Endothelial cell of umbilical vein (primary cell): ENCODE data around the gene PKP4. TPM values are rescaled to one million over a fixed set of nuclear protein-coding genes. Genes with fewer than 3 reads are reported as not detected.

Experiments used
- BruUV-seq: library from RNA; stranded (reverse); fragments of 400-500 nt; replicated peaks from 2 replicates; lab custom pipeline; 2021; lab: Mats Ljungman, UMichigan
- CTCF ChIA-PET: fragments of 300-600, 350-600 bp; sonication (Branson Sonifier 250); formaldehyde crosslinking; loops from one replicate; lab custom pipeline; 2021; ENCODE audit warnings: antibody characterized with exemption, inconsistent platforms; lab: Charles Lee
- POLR2A ChIA-PET: fragments of 300-600, 350-600 bp; sonication (Branson Sonifier 250); formaldehyde crosslinking; loops from one replicate; lab custom pipeline; 2021; ENCODE audit warnings: antibody characterized with exemption, inconsistent platforms; lab: Charles Lee
- DNase-seq: peaks from one replicate; pipeline ENCODE4 v3.0.0-alpha.2; 2011; ENCODE audit warnings: low read depth, low spot score
- FAIRE-seq: peaks from 2 replicates; lab custom pipeline; 2011; peaks lifted over from hg19 to GRCh38; lab: Jason Lieb, UNC
- H2AFZ ChIP-seq: 2 replicates; pipeline ENCODE4 v1.6.0; 2012; ENCODE audit warnings: low read depth, low read length, control low read depth, inconsistent platforms
- H3K27ac ChIP-seq: 2 replicates; pipeline ENCODE4 v1.5.1; 2011; ENCODE audit warnings: low read depth, mild to moderate bottlenecking, control low read depth, low read length, moderate library complexity; ENCODE audit not compliant: insufficient read depth
- H3K27me3 ChIP-seq, 2 experiments: 2 replicates each; pipeline versions ENCODE4 v1.6.0 to v1.6.1; 2011; ENCODE audit warnings: low read length in 2 of 2, mixed read lengths in 1 of 2; ENCODE audit not compliant: control insufficient read depth in 2 of 2, insufficient read depth in 2 of 2
- H3K36me3 ChIP-seq, 2 experiments: 2 replicates in 1 of 2; 3 replicates in 1 of 2; pipeline ENCODE4 v1.5.1; 2011; ENCODE audit warnings: low read length in 2 of 2, mild to moderate bottlenecking in 1 of 2, moderate library complexity in 1 of 2; ENCODE audit not compliant: control insufficient read depth in 2 of 2, insufficient read depth in 2 of 2; ENCODE audit errors: extremely low read depth in 1 of 2
- H3K4me1 ChIP-seq: 3 replicates; pipeline ENCODE4 v1.5.1; 2011; ENCODE audit warnings: mild to moderate bottlenecking, low read length; ENCODE audit not compliant: control insufficient read depth, insufficient read depth; ENCODE audit errors: extremely low read depth
- H3K4me2 ChIP-seq: 2 replicates; pipeline ENCODE4 v1.6.1; 2011; ENCODE audit warnings: low read length, control low read depth, mixed read lengths; ENCODE audit not compliant: insufficient read depth
- H3K4me3 ChIP-seq, 3 experiments: fragments of 200-600 bp in 1 of 3; sonication (generic), shearing (Covaris generic) in 1 of 3; replicated peaks in 1 of 3; 2 replicates each; pipeline ENCODE4 v1.5.1; 2011 to 2016; ENCODE audit warnings: control low read depth in 3 of 3, low read length in 3 of 3, mild to moderate bottlenecking in 2 of 3, inconsistent platforms in 1 of 3, low read depth in 1 of 3, moderate library complexity in 1 of 3; ENCODE audit not compliant: insufficient read depth in 1 of 3
- H3K79me2 ChIP-seq: 2 replicates; pipeline ENCODE4 v1.6.0; 2012; ENCODE audit warnings: low read length, inconsistent platforms; ENCODE audit not compliant: control insufficient read depth, insufficient read depth
- H3K9ac ChIP-seq: replicated peaks from 2 replicates; pipeline ENCODE3; 2011; ENCODE audit warnings: low read length, control low read depth; ENCODE audit not compliant: insufficient read depth; ENCODE audit errors: extremely low read depth
- H3K9me1 ChIP-seq: replicated peaks from 3 replicates; pipeline ENCODE4 v1.6.0; 2011; ENCODE audit warnings: mild to moderate bottlenecking, low read length; ENCODE audit not compliant: control insufficient read depth, insufficient read depth; ENCODE audit errors: extremely low read depth
- H3K9me3 ChIP-seq: replicated peaks from 2 replicates; pipeline ENCODE4 v1.5.1; 2012; ENCODE audit warnings: low read length, inconsistent platforms; ENCODE audit not compliant: control insufficient read depth, insufficient read depth
- H4K20me1 ChIP-seq: replicated peaks from 2 replicates; pipeline ENCODE3; 2011; ENCODE audit warnings: mild to moderate bottlenecking, low read length; ENCODE audit not compliant: control insufficient read depth, insufficient read depth; ENCODE audit errors: extremely low read depth
- EZH2 ChIP-seq: IDR thresholded peaks from 2 replicates; pipeline ENCODE4 v1.6.1; 2012; ENCODE audit warnings: borderline replicate concordance, low read depth, mild to moderate bottlenecking, moderate library complexity, low read length, inconsistent platforms; ENCODE audit not compliant: severe bottlenecking
- FOS ChIP-seq: IDR thresholded peaks from 2 replicates; pipeline ENCODE4 v1.6.1; 2011; ENCODE audit warnings: mild to moderate bottlenecking, low read length, moderate library complexity, borderline replicate concordance; ENCODE audit not compliant: insufficient read depth
- GATA2 ChIP-seq: IDR thresholded peaks from 2 replicates; pipeline ENCODE4 v1.7.0; 2011; ENCODE audit warnings: low read depth, mild to moderate bottlenecking, moderate library complexity, mixed read lengths, low read length; ENCODE audit not compliant: insufficient read length, insufficient read depth
- JUN ChIP-seq: IDR thresholded peaks from 2 replicates; pipeline ENCODE4 v1.6.1; 2011; ENCODE audit warnings: borderline replicate concordance, low read depth; ENCODE audit not compliant: insufficient read length, insufficient read depth
- MYC ChIP-seq: IDR thresholded peaks from one replicate; pipeline ENCODE4 v1.6.1; 2011; ENCODE audit warnings: mild to moderate bottlenecking, low read depth, low read length
- POLR2A ChIP-seq: IDR thresholded peaks from 2 replicates; pipeline ENCODE4 v1.6.1; 2012; ENCODE audit warnings: low read depth, mild to moderate bottlenecking, control low read depth, low read length
- POLR2AphosphoS5 ChIP-seq: IDR thresholded peaks from 2 replicates; pipeline ENCODE4 v1.6.1; 2012; ENCODE audit warnings: low read depth, mild to moderate bottlenecking, control low read depth, low read length, moderate library complexity; ENCODE audit not compliant: insufficient read depth
- dilution Hi-C: fragments of 300-500 bp; cut with MboI; formaldehyde crosslinking; loops from one replicate; pipeline ENCODE4 v1.15.0; 2019; ENCODE audit warnings: low sequenced_read_pairs; ENCODE audit not compliant: extremely low pct_ligation_motif_present
- intact Hi-C: fragments of 100-400 bp; cut with micrococcal nuclease; formaldehyde crosslinking; loops from one replicate; pipeline ENCODE4 v1.10.0; 2022
- polyA plus RNA-seq, 4 experiments: library from polyadenylated mRNA; depleted of rRNA in 3 of 4; stranded (reverse) in 3 of 4; unstranded in 1 of 4; fragments of >200 nt; gene quantifications; 2 replicates each; pipeline versions ENCODE4 v1.2.1 to v1.2.3, GENCODE V29; 2011 to 2012; ENCODE audit warnings: missing spikeins in 1 of 4
- total RNA-seq: library from RNA; stranded (reverse); gene quantifications from 2 replicates; pipeline ENCODE4 v1.2.3, GENCODE V29; 2021
- TF ChIP-seq, protein P1 (sequence below), 2 donors: IDR thresholded peaks; 1 replicate in 1 of 2; 2 replicates in 1 of 2; pipeline ENCODE4 v1.5.1; 2011; ENCODE audit warnings: low read length in 2 of 2, mild to moderate bottlenecking in 2 of 2, moderate library complexity in 2 of 2, control low read depth in 1 of 2, inconsistent platforms in 1 of 2, low read depth in 1 of 2; ENCODE audit not compliant: insufficient read depth in 1 of 2; ENCODE audit errors: extremely low read depth in 1 of 2
- TF ChIP-seq, protein P2 (sequence below): IDR thresholded peaks from 2 replicates; pipeline ENCODE4 v1.6.1; 2011; ENCODE audit not compliant: insufficient read depth, insufficient read length

PKP4 gene
- total and polyA plus RNA-seq, 2 donors (not counting 3 experiments of a cell fraction or from before 2014, with no cell fraction given) = 35.4 to 68.5 TPM

DNA sequence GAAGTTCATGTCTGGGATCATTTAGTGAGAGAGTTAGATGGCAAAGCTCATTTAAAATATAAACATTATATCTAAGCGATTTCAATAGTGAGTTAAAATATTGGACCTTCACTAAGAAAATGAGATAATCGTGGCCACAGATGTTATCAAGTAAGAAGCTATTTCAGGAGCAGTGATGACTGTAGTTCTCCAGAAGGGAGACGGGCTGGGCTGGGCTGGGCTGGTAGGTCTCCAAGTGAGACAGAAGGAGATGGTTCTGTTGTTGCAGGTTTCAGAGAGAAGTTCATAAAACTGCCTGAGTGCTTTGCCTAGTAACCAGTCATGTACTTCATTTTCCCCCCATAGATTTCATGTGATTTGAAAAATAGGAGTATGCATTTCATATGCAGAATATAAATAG lies 208.2 kb downstream of the PKP4 start:
- no peak overlapping the region for H3K4me3 ChIP-seq
- ChIA-PET CTCF (no interaction called here), POLR2A (no interaction called here)
- DNase-seq (no peak), FAIRE-seq (no peak)
- H3K79me2 ChIP-seq = no peaks in the 10 kb centered on the region
- H3K9me3 ChIP-seq = no peaks in the 10 kb centered on the region
- dilution Hi-C loops (no loop called here), intact Hi-C loops (no loop called here)
- H2AFZ ChIP-seq = no peak overlapping the region
- H4K20me1 ChIP-seq = no peaks in the 10 kb centered on the region
- peaks cover 3 to 21% of the 10 kb centered on the region in 2 experiments for H3K36me3 ChIP-seq
- peaks cover 34% of the 10 kb centered on the region for H3K4me1 ChIP-seq
- H3K9ac ChIP-seq = no peak overlapping the region
- H3K4me2 ChIP-seq = no peak overlapping the region
- no TSS peak for BruUV-seq
- no peak overlapping the region for H3K27ac ChIP-seq
- no peaks in the 10 kb centered on the region for H3K9me1 ChIP-seq
- TF ChIP-seq GATA2 (peak; percentile 15), EZH2 (no peak), POLR2AphosphoS5 (no peak), POLR2A (no peak)
- no peaks in the 10 kb centered on the region for H3K27me3 ChIP-seq

DNA sequence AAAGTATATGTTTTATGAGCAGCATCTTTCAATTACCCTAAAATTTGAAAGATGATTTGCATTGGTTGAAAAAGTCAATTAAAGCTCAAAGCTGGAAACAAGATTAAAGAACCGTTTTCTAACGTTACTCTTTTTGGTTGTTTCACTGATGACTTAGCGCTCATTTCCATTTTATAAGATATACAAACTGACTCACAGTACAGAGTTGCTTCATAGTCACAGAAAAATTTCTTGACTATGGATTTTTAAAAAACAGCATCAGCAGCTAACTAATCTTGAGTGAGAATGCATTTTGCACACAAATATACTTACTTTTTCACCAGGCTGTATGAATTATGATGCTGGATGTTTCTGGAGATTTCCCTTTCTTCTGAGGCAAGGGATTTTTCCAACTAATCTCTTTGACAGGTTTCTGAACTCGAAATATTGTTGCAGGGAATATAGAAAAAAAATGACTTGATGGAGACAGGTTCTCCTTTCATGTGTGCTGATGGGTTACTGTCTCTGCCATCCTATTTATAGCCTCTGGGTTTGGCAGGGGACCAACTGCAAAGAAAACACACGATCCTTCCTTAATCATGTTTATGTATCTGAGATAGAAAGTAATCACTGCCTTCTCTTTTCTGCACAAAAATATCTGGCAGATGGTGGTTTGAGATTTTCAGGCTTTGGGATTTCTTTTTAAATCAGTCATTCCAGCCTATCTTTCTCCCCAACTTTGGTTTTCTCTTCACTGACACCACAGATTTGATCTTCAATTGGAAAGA lies 209.0 kb downstream of the PKP4 start:
- POLR2A ChIA-PET = no interaction called here
- H3K4me3 ChIP-seq = no peak overlapping the region
- H4K20me1 ChIP-seq = no peaks in the 10 kb centered on the region
- CTCF ChIA-PET = interaction anchor here (1.0 to 3.1 kb wide), 5 partner anchors 10 to 80 kb away, joined by 3 to 13 read pairs (median 6); no protein-coding TSS in a partner anchor
- BruUV-seq = no TSS peak
- H3K4me1 ChIP-seq = peaks cover 34% of the 10 kb centered on the region
- H3K9me3 ChIP-seq = no peaks in the 10 kb centered on the region
- no peak for TF ChIP-seq POLR2A
- TF ChIP-seq FOS = no peak
- TF ChIP-seq JUN = no peak
- TF ChIP-seq EZH2 = no peak
- TF ChIP-seq, protein P1, sequence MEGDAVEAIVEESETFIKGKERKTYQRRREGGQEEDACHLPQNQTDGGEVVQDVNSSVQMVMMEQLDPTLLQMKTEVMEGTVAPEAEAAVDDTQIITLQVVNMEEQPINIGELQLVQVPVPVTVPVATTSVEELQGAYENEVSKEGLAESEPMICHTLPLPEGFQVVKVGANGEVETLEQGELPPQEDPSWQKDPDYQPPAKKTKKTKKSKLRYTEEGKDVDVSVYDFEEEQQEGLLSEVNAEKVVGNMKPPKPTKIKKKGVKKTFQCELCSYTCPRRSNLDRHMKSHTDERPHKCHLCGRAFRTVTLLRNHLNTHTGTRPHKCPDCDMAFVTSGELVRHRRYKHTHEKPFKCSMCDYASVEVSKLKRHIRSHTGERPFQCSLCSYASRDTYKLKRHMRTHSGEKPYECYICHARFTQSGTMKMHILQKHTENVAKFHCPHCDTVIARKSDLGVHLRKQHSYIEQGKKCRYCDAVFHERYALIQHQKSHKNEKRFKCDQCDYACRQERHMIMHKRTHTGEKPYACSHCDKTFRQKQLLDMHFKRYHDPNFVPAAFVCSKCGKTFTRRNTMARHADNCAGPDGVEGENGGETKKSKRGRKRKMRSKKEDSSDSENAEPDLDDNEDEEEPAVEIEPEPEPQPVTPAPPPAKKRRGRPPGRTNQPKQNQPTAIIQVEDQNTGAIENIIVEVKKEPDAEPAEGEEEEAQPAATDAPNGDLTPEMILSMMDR (IDR thresholded peaks at IDR 0.05; ENCODE audit: extremely low read depth in 1 of 2, insufficient read depth in 1 of 2, low read depth in 1 of 2, low read length in 2 of 2) = no peak
- TF ChIP-seq GATA2 = no peak
- TF ChIP-seq, protein P2, sequence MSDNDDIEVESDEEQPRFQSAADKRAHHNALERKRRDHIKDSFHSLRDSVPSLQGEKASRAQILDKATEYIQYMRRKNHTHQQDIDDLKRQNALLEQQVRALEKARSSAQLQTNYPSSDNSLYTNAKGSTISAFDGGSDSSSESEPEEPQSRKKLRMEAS = no peak
- no peak for TF ChIP-seq MYC
- TF ChIP-seq POLR2AphosphoS5 = no peak
- H3K79me2 ChIP-seq = no peaks in the 10 kb centered on the region
- H3K36me3 ChIP-seq = peaks cover 3 to 18% of the 10 kb centered on the region in 2 experiments
- H3K4me2 ChIP-seq = no peak overlapping the region
- dilution Hi-C loops = no loop called here
- no peak overlapping the region for H3K27ac ChIP-seq
- H3K27me3 ChIP-seq = no peaks in the 10 kb centered on the region
- intact Hi-C loops = no loop called here
- FAIRE-seq (no peak), DNase-seq (peak; percentile 26)
- no peak overlapping the region for H3K9ac ChIP-seq
- H3K9me1 ChIP-seq = no peaks in the 10 kb centered on the region
- no peak overlapping the region for H2AFZ ChIP-seq
